Mesendoderm (in vitro differentiated cells): Measurements from ENCODE around the gene SLC30A1.
A peak's percentile ranks its signal among the peaks of the same experiment; 100 is the strongest.

Source experiments
- DNase-seq: peaks from one replicate; pipeline ENCODE4 v3.0.0; 2013
- H2AK5ac ChIP-seq: 2 replicates; pipeline ENCODE4 v1.6.1; 2013; ENCODE audit warnings: low read length, inconsistent platforms
- H2BK120ac ChIP-seq: 2 replicates; pipeline ENCODE4 v1.6.1; 2013; ENCODE audit warnings: low read depth, mild to moderate bottlenecking, low read length, moderate library complexity, mixed read lengths
- H2BK15ac ChIP-seq: replicated peaks from 2 replicates; pipeline ENCODE4 v1.6.1; 2013; ENCODE audit warnings: low read depth, mild to moderate bottlenecking, moderate library complexity
- H2BK5ac ChIP-seq: 2 replicates; pipeline ENCODE4 v1.6.1; 2013; ENCODE audit warnings: low read length, inconsistent platforms
- H3K18ac ChIP-seq: 2 replicates; pipeline ENCODE4 v1.6.1; 2013; ENCODE audit warnings: mild to moderate bottlenecking, low read length, mixed read lengths
- H3K23ac ChIP-seq: one replicate; pipeline ENCODE4 v1.6.1; 2013; ENCODE audit warnings: low read length
- H3K27ac ChIP-seq: 2 replicates; pipeline ENCODE4 v1.5.1; 2013; ENCODE audit warnings: low read depth, mild to moderate bottlenecking, inconsistent platforms, low read length, moderate library complexity
- H3K27me3 ChIP-seq: 2 replicates; pipeline ENCODE4 v1.6.1; 2013; ENCODE audit warnings: low read length, control low read depth, mild to moderate bottlenecking, inconsistent platforms; ENCODE audit not compliant: insufficient read depth, poor library complexity
- H3K36me3 ChIP-seq: 2 replicates; pipeline ENCODE4 v1.6.1; 2013; ENCODE audit warnings: low read length, inconsistent platforms; ENCODE audit not compliant: control insufficient read depth, insufficient read depth
- H3K4ac ChIP-seq: one replicate; pipeline ENCODE4 v1.6.1; 2013; ENCODE audit warnings: low read depth, mild to moderate bottlenecking, low read length, moderate library complexity
- H3K4me1 ChIP-seq: 2 replicates; pipeline ENCODE4 v1.6.1; 2013; ENCODE audit warnings: low read depth, low read length, inconsistent platforms; ENCODE audit not compliant: control insufficient read depth
- H3K4me2 ChIP-seq: 2 replicates; pipeline ENCODE4 v1.6.1; 2013; ENCODE audit warnings: low read length
- H3K4me3 ChIP-seq: 2 replicates; pipeline ENCODE4 v1.5.1; 2013; ENCODE audit warnings: mild to moderate bottlenecking, low read length
- H3K56ac ChIP-seq: one replicate; pipeline ENCODE4 v1.6.1; 2013; ENCODE audit warnings: low read length
- H3K79me1 ChIP-seq: 2 replicates; pipeline ENCODE4 v1.6.1; 2013; ENCODE audit warnings: low read length, inconsistent platforms
- H3K79me2 ChIP-seq: 2 replicates; pipeline ENCODE4 v1.6.1; 2013; ENCODE audit warnings: mild to moderate bottlenecking, low read length; ENCODE audit not compliant: control insufficient read depth, insufficient read depth
- H3K9ac ChIP-seq: 2 replicates; pipeline ENCODE4 v1.6.1; 2013; ENCODE audit warnings: low read length, inconsistent platforms
- H4K5ac ChIP-seq: one replicate; pipeline ENCODE4 v1.6.1; 2013; ENCODE audit warnings: low read length
- H4K8ac ChIP-seq: one replicate; pipeline ENCODE4 v1.6.1; 2013; ENCODE audit warnings: low read depth, mild to moderate bottlenecking, control low read depth, low read length, moderate library complexity
- WGBS: extraction: QIAGEN DNeasy Blood & Tissue Kit; methylation state at CpG from one replicate; pipeline ENCODE4 v1.1.7; 2013; ENCODE audit warnings: low lambda C conversion rate, missing lambda C conversion rate; ENCODE audit not compliant: insufficient coverage; ENCODE audit errors: extremely low coverage; 5-methylcytosine and 5-hydroxymethylcytosine counted together

Gene SLC30A1

GRCh38 chr1:211623515-211623914 lies 44.6 kb upstream of the SLC30A1 start:
- no peak overlapping the region for H2BK5ac ChIP-seq
- H3K4me2 ChIP-seq: no peak overlapping the region
- H3K18ac ChIP-seq: no peak overlapping the region
- H3K79me2 ChIP-seq: no peaks in the 10 kb centered on the region
- no peak overlapping the region for H3K56ac ChIP-seq
- H3K4me3 ChIP-seq: no peak overlapping the region
- no peak overlapping the region for H3K9ac ChIP-seq
- no peak overlapping the region for H4K5ac ChIP-seq
- no peak overlapping the region for H2BK15ac ChIP-seq
- WGBS: no CpG with 5 or more reads among the region's 3 CpGs
- no peak overlapping the region for H4K8ac ChIP-seq
- H3K4ac ChIP-seq: no peak overlapping the region
- no peaks in the 10 kb centered on the region for H3K27me3 ChIP-seq
- no peak overlapping the region for H2AK5ac ChIP-seq
- peaks cover 2% of the 10 kb centered on the region for H3K4me1 ChIP-seq
- DNase-seq: no peak
- H2BK120ac ChIP-seq: no peak overlapping the region
- no peak overlapping the region for H3K23ac ChIP-seq
- H3K36me3 ChIP-seq: no peaks in the 10 kb centered on the region
- no peak overlapping the region for H3K27ac ChIP-seq
- H3K79me1 ChIP-seq: no peaks in the 10 kb centered on the region

- no peak overlapping the region for H3K23ac ChIP-seq
Observed at GRCh38 chr1:211621447-211622198, 42.7 kb upstream of the SLC30A1 start.

GRCh38 chr1:211620097-211620496 lies 41.1 kb upstream of the SLC30A1 start:
- no peak overlapping the region for H3K23ac ChIP-seq
- no peak overlapping the region for H2BK5ac ChIP-seq
- H3K79me1 ChIP-seq: no peaks in the 10 kb centered on the region
- H2BK120ac ChIP-seq: no peak overlapping the region
- H3K27ac ChIP-seq: no peak overlapping the region
- H2AK5ac ChIP-seq: no peak overlapping the region
- H3K36me3 ChIP-seq: no peaks in the 10 kb centered on the region
- H3K79me2 ChIP-seq: no peaks in the 10 kb centered on the region
- no CpG with 5 or more reads among the region's 5 CpGs for WGBS
- no peak overlapping the region for H3K4me2 ChIP-seq
- H3K4ac ChIP-seq: no peak overlapping the region
- H3K4me3 ChIP-seq: no peak overlapping the region
- H2BK15ac ChIP-seq: no peak overlapping the region
- no peak overlapping the region for H4K5ac ChIP-seq
- no peak overlapping the region for H3K9ac ChIP-seq
- no peak for DNase-seq
- no peak overlapping the region for H3K56ac ChIP-seq
- no peak overlapping the region for H3K18ac ChIP-seq
- H4K8ac ChIP-seq: no peak overlapping the region
- H3K4me1 ChIP-seq: no peaks in the 10 kb centered on the region
- no peaks in the 10 kb centered on the region for H3K27me3 ChIP-seq

More at GRCh38 chr1:211621447-211622198, 42.7 kb upstream of the SLC30A1 start:
- Histone ChIP-seq H3K27me3 (no peaks in the 10 kb centered on the region), H4K5ac (no peak overlapping the region), H3K4me3 (no peak overlapping the region), H3K79me2 (no peaks in the 10 kb centered on the region), H3K79me1 (no peaks in the 10 kb centered on the region), H3K27ac (no peak overlapping the region), H2BK15ac (no peak overlapping the region), H3K4me2 (no peak overlapping the region), H3K4ac (no peak overlapping the region), H3K56ac (peak overlapping the region; percentile 8), H3K4me1 (no peaks in the 10 kb centered on the region), H2AK5ac (no peak overlapping the region), H3K18ac (no peak overlapping the region), H2BK120ac (no peak overlapping the region), H4K8ac (no peak overlapping the region), H3K36me3 (no peaks in the 10 kb centered on the region), H2BK5ac (no peak overlapping the region), H3K9ac (no peak overlapping the region)
- no CpG with 5 or more reads among the region's 9 CpGs for WGBS
- no peak for DNase-seq

GRCh38 chr1:211619033-211619996 lies 40.4 kb upstream of the SLC30A1 start:
- Histone ChIP-seq H3K4me2 (no peak overlapping the region), H2BK120ac (no peak overlapping the region), H4K8ac (no peak overlapping the region), H3K4ac (no peak overlapping the region), H3K18ac (no peak overlapping the region), H2AK5ac (no peak overlapping the region), H2BK5ac (no peak overlapping the region), H3K9ac (no peak overlapping the region), H3K56ac (no peak overlapping the region), H4K5ac (no peak overlapping the region), H3K27me3 (no peaks in the 10 kb centered on the region), H3K4me1 (no peaks in the 10 kb centered on the region), H3K23ac (no peak overlapping the region), H3K4me3 (no peak overlapping the region), H3K36me3 (no peaks in the 10 kb centered on the region), H3K27ac (no peak overlapping the region), H3K79me1 (no peaks in the 10 kb centered on the region), H2BK15ac (no peak overlapping the region), H3K79me2 (no peaks in the 10 kb centered on the region)
- DNase-seq: no peak
- no CpG with 5 or more reads among the region's 8 CpGs for WGBS

GRCh38 chr1:211616965-211617297 lies 38.0 kb upstream of the SLC30A1 start:
- Histone ChIP-seq H2BK120ac (no peak overlapping the region), H3K79me2 (no peaks in the 10 kb centered on the region), H3K9ac (no peak overlapping the region), H3K27ac (no peak overlapping the region), H3K4ac (no peak overlapping the region), H2AK5ac (no peak overlapping the region), H3K79me1 (no peaks in the 10 kb centered on the region), H2BK5ac (no peak overlapping the region), H3K4me3 (no peak overlapping the region), H3K4me1 (peaks cover 2% of the 10 kb centered on the region), H4K5ac (no peak overlapping the region), H3K23ac (no peak overlapping the region), H3K18ac (no peak overlapping the region), H4K8ac (no peak overlapping the region), H3K56ac (no peak overlapping the region), H3K4me2 (no peak overlapping the region), H3K36me3 (no peaks in the 10 kb centered on the region), H3K27me3 (no peaks in the 10 kb centered on the region), H2BK15ac (no peak overlapping the region)
- no peak for DNase-seq
- WGBS: no CpG with 5 or more reads among the region's 5 CpGs
